ENCODE data around the gene SPACA6.

Gene SPACA6

DNA sequence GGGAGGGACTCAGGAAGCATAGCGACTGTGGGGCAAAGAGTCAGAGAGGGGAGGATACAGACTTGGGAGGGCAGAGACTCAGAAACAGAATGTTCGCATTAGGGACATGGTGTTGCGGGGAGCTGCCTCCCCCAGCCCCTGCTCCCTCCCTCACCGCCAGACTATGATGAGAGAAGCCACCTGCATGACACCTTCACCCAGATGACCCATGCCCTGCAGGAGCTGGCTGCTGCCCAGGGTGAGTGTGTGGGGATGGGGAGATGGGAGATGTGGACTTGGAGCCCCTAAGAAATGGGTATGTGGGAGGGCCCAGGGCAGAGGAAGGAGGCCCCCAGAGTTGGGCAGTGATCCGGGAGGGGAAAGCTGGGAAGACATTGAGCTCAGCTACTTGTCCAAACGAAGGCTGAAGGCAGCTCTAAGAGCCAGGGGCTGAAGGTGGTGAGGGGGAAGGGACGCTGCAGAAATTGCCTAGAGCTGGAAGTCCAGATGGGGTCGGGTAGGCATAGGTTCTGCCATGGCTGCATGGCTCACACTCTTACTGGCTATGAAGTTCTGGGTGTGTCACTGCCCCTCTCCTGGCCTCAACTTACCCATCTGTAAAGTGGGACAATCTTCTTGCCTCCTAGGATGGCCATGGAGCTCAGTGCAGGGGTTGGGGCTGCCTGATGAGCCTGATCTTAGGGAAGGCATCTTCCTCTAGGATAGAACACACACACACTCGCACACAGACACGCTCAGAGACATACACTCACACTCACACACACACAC lies 1.4 kb downstream of the SPACA6 start:
- DNase-seq (no peak), ATAC-seq (no peak)
- Mint-ChIP-seq H3K36me3 (ENCODE audit: low read depth) (no peaks in the 10 kb centered on the region), H3K27ac (no peak overlapping the region), H3K4me1 (peaks cover 7% of the 10 kb centered on the region), H3K4me3 (no peak overlapping the region), H3K27me3 (peaks cover 5% of the 10 kb centered on the region), H3K9me3 (no peaks in the 10 kb centered on the region)

DNA sequence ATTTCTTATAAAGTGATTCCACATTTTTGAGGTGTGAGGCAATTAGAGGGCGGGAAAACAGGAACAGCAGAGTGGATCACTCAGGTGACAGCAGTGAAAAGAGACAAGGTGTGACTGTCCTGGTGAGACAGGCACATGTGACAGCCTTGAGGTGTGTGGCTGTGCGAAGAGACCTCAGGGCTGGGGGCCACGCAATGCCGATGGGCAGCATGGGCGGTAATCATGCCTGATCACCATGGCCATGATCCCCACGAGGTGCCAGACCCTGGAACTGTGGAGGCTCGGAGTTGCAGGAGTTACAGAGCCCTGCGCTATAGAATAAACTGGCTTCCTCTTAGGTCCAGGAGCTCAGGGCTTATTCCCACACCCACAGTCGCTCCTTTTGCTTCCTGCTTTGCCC lies 2.0 kb downstream of the SPACA6 start:
- H3K27me3 Mint-ChIP-seq, result peaks cover 5% of the 10 kb centered on the region
- H3K36me3 Mint-ChIP-seq (ENCODE audit: low read depth), result no peaks in the 10 kb centered on the region
- H3K9me3 Mint-ChIP-seq, result no peaks in the 10 kb centered on the region
- H3K4me3 Mint-ChIP-seq, result no peak overlapping the region
- DNase-seq, result no peak
- no peak for ATAC-seq
- no peak overlapping the region for H3K27ac Mint-ChIP-seq
- peaks cover 7% of the 10 kb centered on the region for H3K4me1 Mint-ChIP-seq

DNA sequence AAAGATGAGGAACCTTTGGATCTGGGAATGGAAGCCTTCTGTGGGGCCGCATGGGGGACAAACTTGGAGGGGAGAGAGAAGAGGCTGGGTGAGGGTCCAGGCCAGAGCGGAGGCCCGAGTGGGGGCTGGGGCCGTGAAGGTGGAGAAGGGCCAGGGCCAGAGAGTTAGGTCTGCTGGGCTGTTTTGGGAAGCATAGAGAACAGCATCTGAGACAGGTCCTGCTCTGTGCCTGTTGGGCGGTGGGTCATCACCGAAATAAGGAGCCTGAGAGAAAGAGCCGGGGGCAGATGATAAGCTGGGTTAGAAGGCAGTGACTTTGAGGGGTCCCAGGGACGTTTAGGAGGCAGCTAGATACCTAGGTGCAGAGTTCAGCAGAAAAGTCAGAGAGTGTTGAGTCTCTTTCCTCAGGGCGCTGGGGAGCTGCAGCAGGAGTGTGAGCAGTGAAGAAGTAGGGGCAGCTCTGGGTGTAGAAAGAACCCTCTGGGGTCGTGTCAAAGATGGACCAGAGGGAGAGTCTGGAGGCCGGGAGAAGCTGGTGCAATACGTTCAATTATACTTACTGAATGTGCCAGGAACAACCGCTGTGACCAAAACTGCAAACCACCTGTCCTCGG lies 2.7 kb downstream of the SPACA6 start:
- H3K36me3 Mint-ChIP-seq (ENCODE audit: low read depth), result no peaks in the 10 kb centered on the region
- H3K4me1 Mint-ChIP-seq, result peaks cover 5% of the 10 kb centered on the region
- peaks cover 5% of the 10 kb centered on the region for H3K27me3 Mint-ChIP-seq
- ATAC-seq, result no peak
- H3K4me3 Mint-ChIP-seq, result no peak overlapping the region
- H3K27ac Mint-ChIP-seq, result no peak overlapping the region
- no peaks in the 10 kb centered on the region for H3K9me3 Mint-ChIP-seq
- no peak for DNase-seq

DNA sequence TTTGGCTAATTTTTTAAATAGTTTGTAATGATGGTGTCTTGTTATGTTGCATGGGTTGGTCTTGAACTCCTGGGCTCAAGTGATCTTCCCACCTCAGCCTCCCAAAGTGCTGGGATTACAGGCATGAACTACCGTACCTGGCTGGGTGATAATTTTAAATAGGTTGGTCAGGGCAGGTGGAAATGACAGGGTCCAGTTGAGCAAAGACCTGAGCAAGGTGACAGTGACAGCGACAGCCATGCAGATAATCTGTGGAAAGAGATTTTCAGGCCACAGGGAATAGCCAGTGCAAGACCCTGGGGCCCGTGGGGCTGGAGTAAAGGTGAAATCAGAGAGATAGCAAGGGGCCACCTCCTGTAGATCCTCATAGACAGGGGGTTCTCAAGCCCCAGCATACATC lies 3.5 kb downstream of the SPACA6 start:
- no peak overlapping the region for H3K4me3 Mint-ChIP-seq
- peaks cover 1% of the 10 kb centered on the region for H3K27me3 Mint-ChIP-seq
- H3K27ac Mint-ChIP-seq, result no peak overlapping the region
- no peaks in the 10 kb centered on the region for H3K36me3 Mint-ChIP-seq (ENCODE audit: low read depth)
- no peak for ATAC-seq
- DNase-seq, result no peak
- no peaks in the 10 kb centered on the region for H3K9me3 Mint-ChIP-seq
- no peaks in the 10 kb centered on the region for H3K4me1 Mint-ChIP-seq

DNA sequence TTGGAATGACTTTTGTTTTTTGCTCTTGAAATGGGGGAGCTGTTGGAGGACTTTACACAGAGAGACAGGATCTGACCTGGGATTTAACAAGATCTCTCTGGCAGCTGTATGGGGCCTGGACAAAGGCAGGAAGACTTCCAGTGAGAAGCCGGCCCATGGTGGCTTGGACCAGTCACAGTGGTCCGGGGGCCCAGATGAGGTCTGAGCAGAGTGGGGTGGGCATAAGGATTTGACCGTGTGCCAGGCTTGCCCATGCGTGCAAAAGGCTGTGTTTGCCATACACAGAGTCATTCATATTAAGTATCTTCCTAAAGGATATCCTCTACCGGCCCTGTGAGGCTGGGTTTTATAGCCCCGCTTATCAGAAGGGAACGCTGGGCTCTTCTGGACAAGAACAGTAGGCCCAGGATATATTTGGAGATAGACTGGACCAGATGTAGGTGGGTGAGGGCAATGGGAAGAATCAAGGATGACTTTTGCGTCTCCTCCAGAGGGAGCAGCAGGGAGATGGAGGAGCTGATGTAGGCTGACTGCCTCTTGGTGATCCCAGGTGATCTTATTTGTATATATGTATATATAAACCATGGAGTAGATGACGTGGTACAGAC lies 4.1 kb downstream of the SPACA6 start:
- H3K27ac Mint-ChIP-seq, result no peak overlapping the region
- H3K9me3 Mint-ChIP-seq, result no peaks in the 10 kb centered on the region
- H3K36me3 Mint-ChIP-seq (ENCODE audit: low read depth), result no peaks in the 10 kb centered on the region
- DNase-seq, result no peak
- no peak for ATAC-seq
- peaks cover 1% of the 10 kb centered on the region for H3K27me3 Mint-ChIP-seq
- no peak overlapping the region for H3K4me3 Mint-ChIP-seq
- H3K4me1 Mint-ChIP-seq, result no peaks in the 10 kb centered on the region

DNA sequence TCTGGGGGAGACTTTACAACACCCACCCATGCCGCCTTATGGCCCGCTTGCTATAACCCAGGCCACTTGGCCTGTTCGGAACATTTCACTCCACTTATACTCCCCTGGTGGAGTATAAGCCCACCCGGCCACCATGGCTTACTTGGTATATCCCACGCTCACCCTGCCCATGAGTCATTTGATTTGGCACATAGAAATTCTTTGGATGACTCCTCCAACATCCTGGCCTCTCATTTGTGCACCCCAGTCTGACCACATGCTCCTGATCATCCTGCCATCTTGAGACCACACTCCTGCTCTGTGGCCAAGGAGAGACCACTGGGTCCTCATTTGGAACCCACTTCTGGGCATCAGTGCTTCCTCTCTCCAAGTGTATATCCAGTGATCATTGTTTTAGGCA lies 5.2 kb downstream of the SPACA6 start:
- DNase-seq (no peak), ATAC-seq (no peak)
- Mint-ChIP-seq H3K4me1 (peaks cover 10% of the 10 kb centered on the region), H3K27me3 (peaks cover 9% of the 10 kb centered on the region), H3K36me3 (ENCODE audit: low read depth) (no peaks in the 10 kb centered on the region), H3K4me3 (no peak overlapping the region), H3K9me3 (no peaks in the 10 kb centered on the region), H3K27ac (no peak overlapping the region)

DNA sequence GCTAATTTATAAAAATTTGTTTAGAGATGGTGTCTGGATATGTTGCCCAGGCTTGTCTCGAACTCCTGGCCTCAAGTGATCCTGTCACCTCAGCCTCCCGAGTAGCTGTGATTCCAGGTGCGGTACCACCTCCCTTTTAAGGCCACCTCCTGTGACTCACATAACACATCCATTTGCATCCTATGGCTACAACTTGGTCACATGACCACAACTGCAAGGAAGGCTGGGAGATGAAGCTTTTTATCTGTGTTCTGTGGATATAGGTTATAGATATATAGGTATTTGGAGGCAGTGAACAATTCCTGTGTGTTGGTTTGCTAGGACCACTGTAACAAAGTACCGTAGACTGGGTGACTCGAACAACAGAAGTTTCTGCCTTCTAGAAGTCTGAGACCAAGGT lies 6.0 kb downstream of the SPACA6 start:
- H3K9me3 Mint-ChIP-seq, result no peaks in the 10 kb centered on the region

DNA sequence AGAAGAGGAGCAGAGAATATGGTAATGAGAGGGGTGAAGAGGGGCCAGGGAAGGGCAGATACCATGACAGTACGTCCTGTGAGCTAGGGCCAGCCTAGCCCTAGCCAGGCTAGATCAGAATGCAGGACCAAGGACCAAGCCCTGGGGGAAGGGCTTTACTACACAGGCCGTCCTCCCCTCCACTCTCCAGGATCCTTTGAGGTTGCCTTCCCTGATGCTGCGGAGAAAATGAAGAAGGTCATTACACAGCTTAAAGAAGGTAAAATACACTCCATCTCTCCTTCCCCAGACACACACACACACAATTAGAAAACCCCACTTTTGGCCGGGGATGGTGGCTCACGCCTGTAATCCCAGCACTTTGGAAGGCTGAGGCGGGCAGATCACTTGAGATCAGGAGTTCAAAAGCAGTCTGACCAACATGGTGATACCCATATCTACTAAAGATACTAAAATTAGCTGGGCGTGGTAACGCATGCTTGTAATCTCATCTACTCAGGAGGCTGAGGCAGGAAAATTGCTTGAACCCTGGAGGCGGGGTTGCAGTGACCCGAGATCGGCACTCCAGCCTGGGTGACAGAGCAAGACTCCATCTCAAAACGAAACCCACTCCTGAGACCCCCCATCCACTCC lies 8.5 kb downstream of the SPACA6 start:
- peaks cover 31% of the 10 kb centered on the region for H3K4me1 Mint-ChIP-seq
- no peak for ATAC-seq
- peaks cover 9% of the 10 kb centered on the region for H3K27me3 Mint-ChIP-seq
- peaks cover 13% of the 10 kb centered on the region for H3K36me3 Mint-ChIP-seq (ENCODE audit: low read depth)
- DNase-seq, result no peak
- no peaks in the 10 kb centered on the region for H3K9me3 Mint-ChIP-seq
- H3K4me3 Mint-ChIP-seq, result no peak overlapping the region
- no peak overlapping the region for H3K27ac Mint-ChIP-seq

More for the DNA sequence above, 6.0 kb downstream of the SPACA6 start:
- ATAC-seq (no peak), DNase-seq (no peak)
- peaks cover 15% of the 10 kb centered on the region for H3K4me1 Mint-ChIP-seq
- no peak overlapping the region for H3K4me3 Mint-ChIP-seq
- peaks cover 9% of the 10 kb centered on the region for H3K27me3 Mint-ChIP-seq
- H3K36me3 Mint-ChIP-seq (ENCODE audit: low read depth), result no peaks in the 10 kb centered on the region
- H3K27ac Mint-ChIP-seq, result no peak overlapping the region

DNA sequence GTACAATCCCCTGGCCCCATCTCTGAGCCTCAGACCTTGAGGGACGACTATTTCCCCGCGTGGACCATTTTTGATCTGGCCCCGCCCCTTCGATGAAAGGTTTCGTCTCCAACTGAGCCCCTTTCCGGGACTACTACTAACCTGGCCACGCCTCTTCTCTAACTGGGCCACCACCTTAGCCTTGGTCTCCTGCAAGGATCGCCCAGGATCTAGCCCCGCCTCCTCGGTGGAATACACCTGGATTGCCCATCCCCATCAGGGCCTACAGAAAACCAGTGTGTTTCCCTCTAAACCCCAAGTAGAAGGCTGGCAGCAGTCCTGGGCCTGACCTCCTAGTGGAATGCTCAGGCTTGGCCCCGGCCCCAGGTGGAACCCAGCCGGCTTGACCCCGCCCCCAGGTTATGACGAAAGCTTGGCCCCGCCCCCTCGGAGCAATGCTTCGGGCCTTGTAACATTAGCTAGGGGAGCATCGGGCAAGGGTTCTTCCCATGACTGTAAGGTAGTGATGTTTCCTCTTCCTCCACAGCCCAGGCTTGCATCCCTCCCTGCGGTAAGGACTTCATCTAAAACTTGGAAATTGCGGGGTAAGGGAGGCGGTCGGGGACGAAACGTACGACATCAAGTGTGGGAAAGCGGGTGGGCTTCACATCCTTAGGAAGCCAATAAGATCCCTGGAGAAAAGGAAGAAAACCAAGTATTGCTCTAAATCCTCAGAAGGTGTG lies 9.1 kb downstream of the SPACA6 start:
- Mint-ChIP-seq H3K27me3 (peaks cover 9% of the 10 kb centered on the region), H3K9me3 (no peaks in the 10 kb centered on the region), H3K36me3 (ENCODE audit: low read depth) (peaks cover 17% of the 10 kb centered on the region), H3K4me1 (peaks cover 31% of the 10 kb centered on the region), H3K27ac (no peak overlapping the region), H3K4me3 (peak overlapping the region; percentile 85)
- peak; percentile 56 for DNase-seq
- ATAC-seq, result no peak

DNA sequence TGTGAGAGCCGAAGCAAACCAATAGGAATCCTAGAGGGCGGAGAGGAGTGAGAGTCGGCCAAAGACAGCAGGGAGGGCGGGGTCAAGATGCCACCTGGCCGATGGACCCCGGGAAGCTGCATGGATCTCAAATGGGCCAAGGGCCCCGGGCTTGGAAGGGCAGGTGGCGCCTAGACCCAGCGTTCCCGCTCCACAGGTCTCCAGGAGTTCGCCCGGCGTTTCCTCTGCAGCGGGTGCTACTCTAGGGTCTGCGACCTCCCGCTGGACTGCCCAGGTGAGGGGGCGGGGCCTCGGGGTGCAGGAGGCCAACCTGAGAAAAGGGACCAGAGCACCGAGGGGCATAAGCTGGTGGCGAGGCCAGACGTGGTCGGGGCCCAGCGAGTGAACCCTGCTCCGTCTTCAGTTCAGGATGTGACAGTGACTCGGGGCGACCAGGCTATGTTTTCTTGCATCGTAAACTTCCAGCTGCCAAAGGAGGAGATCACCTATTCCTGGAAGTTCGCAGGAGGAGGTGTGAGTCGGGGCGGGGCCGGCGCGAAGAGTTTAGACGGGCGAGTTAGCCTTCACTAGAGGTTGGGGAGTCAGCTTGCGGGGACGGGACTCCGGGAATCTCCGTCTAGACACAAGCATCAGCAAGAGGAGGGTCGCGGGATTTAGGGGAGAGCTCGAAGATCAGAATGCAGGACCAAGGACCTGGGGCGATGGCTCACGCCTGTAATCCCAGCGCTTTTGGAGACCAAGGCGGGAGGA lies 9.9 kb downstream of the SPACA6 start:
- H3K4me1 Mint-ChIP-seq, result peaks cover 31% of the 10 kb centered on the region
- H3K27me3 Mint-ChIP-seq, result peaks cover 9% of the 10 kb centered on the region
- H3K4me3 Mint-ChIP-seq, result peak overlapping the region; percentile 85
- H3K27ac Mint-ChIP-seq, result peak overlapping the region; percentile 67
- DNase-seq (no peak), ATAC-seq (no peak)
- H3K9me3 Mint-ChIP-seq, result no peaks in the 10 kb centered on the region
- H3K36me3 Mint-ChIP-seq (ENCODE audit: low read depth), result peaks cover 19% of the 10 kb centered on the region

DNA sequence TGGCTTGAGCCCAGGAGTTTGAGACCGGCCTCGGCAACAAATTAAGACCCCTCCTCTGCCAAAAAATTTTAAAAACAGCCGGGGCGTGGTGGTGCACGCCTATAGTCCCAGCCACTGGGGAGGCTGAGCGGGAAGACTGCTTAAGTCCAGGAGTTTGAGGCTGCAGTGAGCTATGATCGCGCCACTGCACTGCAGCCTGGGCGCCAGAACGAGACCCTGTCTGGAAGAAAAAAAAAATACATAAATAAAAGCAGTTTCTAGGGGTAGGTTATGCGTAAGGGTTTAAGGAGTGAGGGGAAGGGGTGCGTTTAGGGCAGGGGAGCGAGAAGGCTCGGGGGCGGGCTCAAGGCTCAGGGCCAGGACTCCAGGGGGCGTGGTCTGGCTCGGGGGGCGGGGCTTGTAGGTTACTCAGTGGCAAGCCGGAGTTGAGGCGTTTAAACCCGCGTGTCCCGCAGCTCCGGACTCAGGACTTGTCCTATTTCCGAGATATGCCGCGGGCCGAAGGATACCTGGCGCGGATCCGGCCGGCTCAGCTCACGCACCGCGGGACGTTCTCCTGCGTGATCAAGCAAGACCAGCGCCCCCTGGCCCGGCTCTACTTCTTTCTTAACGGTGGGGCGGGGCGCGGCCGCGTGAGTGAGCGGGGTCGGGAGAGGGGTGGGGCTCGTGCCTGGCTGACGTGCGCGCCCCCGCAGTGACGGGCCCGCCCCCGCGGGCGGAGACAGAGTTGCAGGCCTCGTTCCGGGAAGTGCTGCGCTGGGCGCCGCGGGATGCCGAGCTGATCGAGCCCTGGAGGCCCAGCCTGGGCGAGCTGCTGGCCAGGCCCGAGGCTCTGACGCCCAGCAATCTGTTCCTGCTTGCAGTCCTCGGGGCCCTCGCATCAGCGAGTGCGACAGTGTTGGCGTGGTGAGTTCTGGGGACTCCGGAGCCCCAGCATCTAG lies 10.7 kb downstream of the SPACA6 start:
- H3K4me3 Mint-ChIP-seq, result peak overlapping the region; percentile 85
- H3K9me3 Mint-ChIP-seq, result no peaks in the 10 kb centered on the region
- peak overlapping the region; percentile 91 for H3K27ac Mint-ChIP-seq
- H3K27me3 Mint-ChIP-seq, result peaks cover 9% of the 10 kb centered on the region
- H3K4me1 Mint-ChIP-seq, result peaks cover 31% of the 10 kb centered on the region
- ATAC-seq (peak; percentile 96), DNase-seq (peak; percentile 97)
- peaks cover 21% of the 10 kb centered on the region for H3K36me3 Mint-ChIP-seq (ENCODE audit: low read depth)

DNA sequence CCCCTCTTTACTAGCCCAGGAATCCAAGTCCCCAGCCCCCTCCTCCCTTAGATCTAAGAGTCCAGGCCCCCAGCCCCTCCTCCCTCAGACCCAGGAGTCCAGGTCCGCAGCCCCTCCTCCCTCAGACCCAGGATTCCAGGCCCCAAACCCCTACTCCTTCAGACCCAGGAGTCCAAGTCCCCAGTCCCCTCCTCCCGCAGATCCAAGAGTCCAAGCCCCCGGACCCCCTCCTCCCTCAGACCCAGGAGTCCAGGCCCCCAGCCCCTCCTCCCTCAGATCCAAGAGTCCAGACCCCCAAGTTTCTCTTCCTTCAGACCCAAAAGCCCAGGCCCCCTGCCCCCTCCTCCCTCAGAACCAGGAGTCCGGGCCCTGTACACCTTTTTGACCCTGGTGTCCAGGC lies 11.5 kb downstream of the SPACA6 start:
- H3K36me3 Mint-ChIP-seq (ENCODE audit: low read depth), result peaks cover 21% of the 10 kb centered on the region
- ATAC-seq (no peak), DNase-seq (no peak)
- peak overlapping the region; percentile 91 for H3K27ac Mint-ChIP-seq
- H3K27me3 Mint-ChIP-seq, result peaks cover 9% of the 10 kb centered on the region
- peak overlapping the region; percentile 85 for H3K4me3 Mint-ChIP-seq
- H3K9me3 Mint-ChIP-seq, result no peaks in the 10 kb centered on the region
- peaks cover 31% of the 10 kb centered on the region for H3K4me1 Mint-ChIP-seq

DNA sequence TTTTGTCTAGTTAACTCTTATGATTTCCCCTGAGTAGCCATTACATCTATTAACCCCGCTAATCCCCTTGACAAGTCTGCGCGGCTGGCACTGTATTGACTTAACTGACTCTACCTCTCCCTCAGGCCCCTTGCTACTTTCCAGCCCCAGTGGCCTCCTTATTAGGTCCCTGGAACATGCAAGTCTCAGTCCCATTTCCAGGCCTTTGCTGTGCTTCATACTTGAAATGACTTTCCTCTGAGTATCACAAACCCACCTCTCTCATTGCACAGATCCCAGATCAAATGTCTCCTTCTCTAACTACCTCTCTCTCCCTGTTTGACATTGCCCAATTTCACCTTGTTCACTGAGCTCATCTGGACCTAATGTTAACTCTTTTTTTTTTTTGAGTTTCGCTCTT lies 13.2 kb downstream of the SPACA6 start:
- Mint-ChIP-seq H3K9me3 (no peaks in the 10 kb centered on the region), H3K27ac (peak overlapping the region; percentile 63), H3K36me3 (ENCODE audit: low read depth) (peaks cover 21% of the 10 kb centered on the region), H3K4me1 (peaks cover 31% of the 10 kb centered on the region), H3K4me3 (peak overlapping the region; percentile 39), H3K27me3 (peaks cover 9% of the 10 kb centered on the region)
- DNase-seq, result no peak
- no peak for ATAC-seq
